Smooth muscle cell (in vitro differentiated cells): ENCODE results near the gene SGCD. TPM values are rescaled to one million over a fixed set of nuclear protein-coding genes. Genes with fewer than 3 reads are reported as not detected.

ENCODE experiments used
- DNase-seq: peaks from one replicate; lab custom pipeline; 2025; ENCODE audit not compliant: unreplicated experiment; lab: John Stamatoyannopoulos, UW
- H2AFZ ChIP-seq: fragments of 200-600 bp; sonication (generic); 2 replicates; pipeline ENCODE4 v1.6.0; 2016; ENCODE audit warnings: antibody characterized with exemption, low read depth, mild to moderate bottlenecking
- H3F3A ChIP-seq: fragments of 200-600 bp; sonication (generic); 2 replicates; pipeline ENCODE4 v1.6.0; 2017; ENCODE audit warnings: antibody characterized with exemption, low read depth
- H3K27ac ChIP-seq: fragments of 200-600 bp; sonication (generic); 2 replicates; pipeline ENCODE4 v1.5.1; 2016; ENCODE audit warnings: low read depth, mild to moderate bottlenecking
- H3K27me3 ChIP-seq: fragments of 200-600 bp; sonication (generic); 2 replicates; pipeline ENCODE4 v1.6.1; 2016; ENCODE audit warnings: low read depth, mild to moderate bottlenecking
- H3K36me3 ChIP-seq: fragments of 200-600 bp; sonication (generic); 2 replicates; pipeline ENCODE4 v1.5.1; 2016; ENCODE audit warnings: low read depth
- H3K4me1 ChIP-seq: fragments of 200-600 bp; sonication (generic); 2 replicates; pipeline ENCODE4 v1.5.1; 2016; ENCODE audit warnings: low read depth
- H3K4me2 ChIP-seq: fragments of 200-600 bp; sonication (generic); 2 replicates; pipeline ENCODE4 v1.6.0; 2016; ENCODE audit warnings: mild to moderate bottlenecking
- H3K4me3 ChIP-seq: fragments of 200-600 bp; sonication (generic); 2 replicates; pipeline ENCODE4 v1.5.1; 2016; ENCODE audit warnings: mild to moderate bottlenecking
- H3K79me2 ChIP-seq: fragments of 200-600 bp; sonication (generic); 2 replicates; pipeline ENCODE4 v1.6.0; 2016; ENCODE audit warnings: low read depth, mild to moderate bottlenecking
- H3K9ac ChIP-seq: fragments of 200-600 bp; sonication (generic); 2 replicates; pipeline ENCODE4 v1.6.0; 2016; ENCODE audit warnings: low read depth
- H3K9me3 ChIP-seq: fragments of 200-600 bp; sonication (generic); replicated peaks from 2 replicates; pipeline ENCODE4 v1.5.1; 2016; ENCODE audit warnings: low read depth
- H4K20me1 ChIP-seq: fragments of 200-600 bp; sonication (generic); 2 replicates; pipeline ENCODE4 v1.6.0; 2016; ENCODE audit warnings: low read depth
- WGBS: methylation state at CpG from one replicate; pipeline ENCODE4 v1.1.7; 2016; ENCODE audit warnings: low lambda C conversion rate; 5-methylcytosine and 5-hydroxymethylcytosine counted together
- polyA plus RNA-seq: library from polyadenylated mRNA; unstranded; fragments of >200 nt; fragmentation: Nextera tagmentation; extraction: Ambion mirVana; gene quantifications from 2 replicates; pipeline ENCODE4 v1.2.1, GENCODE V29; 2016
- total RNA-seq: library from RNA; depleted of rRNA; stranded (reverse); fragments of >200 nt; gene quantifications from 2 replicates; pipeline ENCODE4 v1.2.3, GENCODE V29; 2014
- TF ChIP-seq, protein P1 (sequence below): fragments of 200-600 bp; sonication (generic); IDR thresholded peaks from 2 replicates; pipeline ENCODE4 v1.5.1; 2017; ENCODE audit warnings: borderline replicate concordance, mild to moderate bottlenecking, antibody characterized with exemption; ENCODE audit not compliant: insufficient read depth, poor library complexity, severe bottlenecking

SGCD gene
- total and polyA plus RNA-seq, 2 experiments from 2014 or later = 1.6 to 3.5 TPM

DNA sequence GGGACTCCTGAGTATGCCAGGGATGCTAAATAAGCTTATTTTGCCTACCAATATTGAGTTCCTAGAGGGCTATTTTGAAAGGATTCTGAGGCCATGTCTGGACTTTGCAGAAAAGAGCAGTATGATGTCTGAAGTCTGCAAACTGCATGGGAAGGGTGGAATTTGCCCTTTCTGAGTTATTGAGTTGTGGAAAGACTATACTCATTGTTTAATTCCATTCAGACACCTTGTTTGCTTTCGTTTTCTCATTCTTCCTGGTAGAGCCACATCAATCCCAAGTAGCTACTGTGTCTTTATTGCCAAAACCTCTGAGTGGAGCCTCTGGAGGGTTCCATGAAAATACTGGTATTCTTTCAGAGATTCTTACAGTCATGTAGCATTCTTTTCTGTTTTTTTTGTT, 472.2 kb downstream of the SGCD start:
- H3K4me2 ChIP-seq = no peak overlapping the region
- no peak for DNase-seq

DNA sequence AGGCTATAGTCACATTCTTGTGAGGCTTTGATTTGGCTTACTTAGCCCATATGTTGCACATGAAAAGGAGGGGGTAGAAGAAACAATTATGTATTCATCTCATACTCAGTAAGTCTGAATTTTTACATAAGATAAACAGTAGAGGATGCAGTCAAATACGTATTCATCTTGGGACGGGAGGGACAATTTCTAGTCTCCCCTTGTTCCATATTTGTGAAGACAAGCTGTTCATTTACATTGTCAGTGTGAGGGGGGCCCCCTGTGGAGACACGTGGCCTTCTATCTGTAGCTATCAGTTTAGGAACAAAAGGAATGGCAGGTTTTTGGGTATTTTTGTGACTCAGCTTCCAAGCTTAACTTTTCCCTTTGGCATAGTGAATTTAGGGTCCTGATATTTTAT, 474.0 kb downstream of the SGCD start:
- no peaks in the 10 kb centered on the region for H3K9me3 ChIP-seq
- DNase-seq = no peak
- WGBS = 41% methylated on average over 3 of the region's 3 CpGs
- no peaks in the 10 kb centered on the region for H3K79me2 ChIP-seq
- no peak overlapping the region for H3K27ac ChIP-seq
- TF ChIP-seq, protein P1, sequence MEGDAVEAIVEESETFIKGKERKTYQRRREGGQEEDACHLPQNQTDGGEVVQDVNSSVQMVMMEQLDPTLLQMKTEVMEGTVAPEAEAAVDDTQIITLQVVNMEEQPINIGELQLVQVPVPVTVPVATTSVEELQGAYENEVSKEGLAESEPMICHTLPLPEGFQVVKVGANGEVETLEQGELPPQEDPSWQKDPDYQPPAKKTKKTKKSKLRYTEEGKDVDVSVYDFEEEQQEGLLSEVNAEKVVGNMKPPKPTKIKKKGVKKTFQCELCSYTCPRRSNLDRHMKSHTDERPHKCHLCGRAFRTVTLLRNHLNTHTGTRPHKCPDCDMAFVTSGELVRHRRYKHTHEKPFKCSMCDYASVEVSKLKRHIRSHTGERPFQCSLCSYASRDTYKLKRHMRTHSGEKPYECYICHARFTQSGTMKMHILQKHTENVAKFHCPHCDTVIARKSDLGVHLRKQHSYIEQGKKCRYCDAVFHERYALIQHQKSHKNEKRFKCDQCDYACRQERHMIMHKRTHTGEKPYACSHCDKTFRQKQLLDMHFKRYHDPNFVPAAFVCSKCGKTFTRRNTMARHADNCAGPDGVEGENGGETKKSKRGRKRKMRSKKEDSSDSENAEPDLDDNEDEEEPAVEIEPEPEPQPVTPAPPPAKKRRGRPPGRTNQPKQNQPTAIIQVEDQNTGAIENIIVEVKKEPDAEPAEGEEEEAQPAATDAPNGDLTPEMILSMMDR = no peak
- H3F3A ChIP-seq = no peaks in the 10 kb centered on the region
- peaks cover 20% of the 10 kb centered on the region for H3K4me1 ChIP-seq
- no peak overlapping the region for H3K4me2 ChIP-seq
- H3K9ac ChIP-seq = no peak overlapping the region
- H3K36me3 ChIP-seq = no peaks in the 10 kb centered on the region
- no peaks in the 10 kb centered on the region for H4K20me1 ChIP-seq
- no peak overlapping the region for H2AFZ ChIP-seq
- H3K4me3 ChIP-seq = no peak overlapping the region
- H3K27me3 ChIP-seq = no peaks in the 10 kb centered on the region

More for the DNA sequence above, 472.2 kb downstream of the SGCD start:
- TF ChIP-seq, protein P1 = no peak
- Histone ChIP-seq H3K27ac (no peak overlapping the region), H2AFZ (no peak overlapping the region), H3K36me3 (no peaks in the 10 kb centered on the region), H3K4me3 (no peak overlapping the region), H3K27me3 (no peaks in the 10 kb centered on the region), H3K9me3 (no peaks in the 10 kb centered on the region), H3F3A (no peaks in the 10 kb centered on the region), H3K9ac (no peak overlapping the region), H3K79me2 (no peaks in the 10 kb centered on the region), H4K20me1 (no peaks in the 10 kb centered on the region), H3K4me1 (peaks cover 20% of the 10 kb centered on the region)
- WGBS = 81% methylated on average over 1 of the region's 1 CpG

DNA sequence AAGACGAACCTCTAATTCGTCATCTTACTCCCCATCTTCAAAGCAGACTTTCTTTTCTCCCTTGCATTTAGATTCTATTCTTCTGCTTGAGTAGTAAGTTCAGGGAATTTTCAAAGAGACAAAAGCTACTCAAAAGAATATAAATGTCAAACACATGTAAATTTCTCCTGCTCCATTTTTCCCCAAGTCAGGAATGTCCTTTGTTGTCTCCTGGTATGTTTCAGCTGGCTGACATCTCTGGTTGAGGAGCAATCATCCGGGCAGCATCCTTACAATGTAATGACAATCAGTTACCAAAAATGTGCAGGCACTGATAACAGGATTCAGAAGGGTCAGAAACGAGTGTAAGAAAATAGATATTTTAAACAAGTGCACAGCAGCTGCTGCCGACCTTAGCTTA, 475.5 kb downstream of the SGCD start:
- Histone ChIP-seq H3K9ac (no peak overlapping the region), H3K9me3 (no peaks in the 10 kb centered on the region), H3F3A (no peaks in the 10 kb centered on the region), H4K20me1 (no peaks in the 10 kb centered on the region), H2AFZ (no peak overlapping the region), H3K4me3 (no peak overlapping the region), H3K79me2 (no peaks in the 10 kb centered on the region), H3K27ac (no peak overlapping the region), H3K36me3 (no peaks in the 10 kb centered on the region), H3K27me3 (no peaks in the 10 kb centered on the region), H3K4me1 (peaks cover 20% of the 10 kb centered on the region), H3K4me2 (no peak overlapping the region)
- DNase-seq = no peak
- TF ChIP-seq, protein P1 = no peak
- 48% methylated on average over 5 of the region's 5 CpGs for WGBS

DNA sequence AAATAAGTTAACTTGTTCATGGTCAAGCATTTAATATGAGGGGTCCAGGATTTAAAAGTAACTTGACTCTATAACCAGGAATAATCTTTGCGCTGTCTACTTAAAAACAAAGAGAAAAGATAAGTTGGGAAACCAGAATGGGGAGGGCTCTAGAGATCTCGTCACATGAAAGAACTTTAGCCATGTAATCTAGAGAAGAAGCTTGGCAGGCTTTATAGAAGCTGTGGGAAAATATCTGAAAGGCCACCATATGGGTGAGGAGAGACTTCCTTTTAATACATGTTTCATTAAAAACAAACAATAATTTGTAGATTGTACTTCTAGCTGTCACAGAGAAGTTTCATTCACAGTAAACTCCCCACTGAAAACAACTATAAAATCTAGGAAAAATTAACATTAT, 476.4 kb downstream of the SGCD start:
- no peak overlapping the region for H3K4me3 ChIP-seq
- TF ChIP-seq, protein P1 = no peak
- H3K4me2 ChIP-seq = no peak overlapping the region
- no peak overlapping the region for H3K27ac ChIP-seq
- H3F3A ChIP-seq = no peaks in the 10 kb centered on the region
- no peak overlapping the region for H2AFZ ChIP-seq
- DNase-seq = no peak
- H3K9ac ChIP-seq = no peak overlapping the region
- no peaks in the 10 kb centered on the region for H4K20me1 ChIP-seq
- no peaks in the 10 kb centered on the region for H3K9me3 ChIP-seq
- no peaks in the 10 kb centered on the region for H3K27me3 ChIP-seq
- H3K79me2 ChIP-seq = no peaks in the 10 kb centered on the region
- H3K4me1 ChIP-seq = peaks cover 20% of the 10 kb centered on the region
- H3K36me3 ChIP-seq = no peaks in the 10 kb centered on the region
- WGBS = 52% methylated on average over 2 of the region's 2 CpGs
